ENCODE measurements around the gene LITAFD. TPM values are rescaled to one million over a fixed set of nuclear protein-coding genes. Genes with fewer than 3 reads are reported as not detected.

LITAFD gene
- polyA plus RNA-seq, 1 donor from 2014 or later = not detected

- Histone ChIP-seq H3K27ac (ENCODE audit: low read length) (no peak overlapping the region), H3K9me2 (ENCODE audit: insufficient read depth, low read length) (no peaks in the 10 kb centered on the region), H2AFZ (ENCODE audit: low read depth, low read length) (no peak overlapping the region), H3K79me2 (replicated peaks; ENCODE audit: insufficient read depth, low read length) (peaks cover 73% of the 10 kb centered on the region), H3K27me3 (ENCODE audit: insufficient read depth, low read depth, low read length) (no peaks in the 10 kb centered on the region), H3F3A (ENCODE audit: insufficient read depth, low read length, poor library complexity, severe bottlenecking) (no peaks in the 10 kb centered on the region), H3K9ac (ENCODE audit: low read length) (no peak overlapping the region), H3K9me3 (ENCODE audit: low read length) (no peaks in the 10 kb centered on the region), H4K20me1 (ENCODE audit: insufficient read depth) (peaks cover 3% of the 10 kb centered on the region), H3K4me2 (ENCODE audit: low read length) (no peak overlapping the region), H3K4me3 (ENCODE audit: low read length) (no peak overlapping the region), H3K36me3 (ENCODE audit: insufficient read depth, low read length) (no peaks in the 10 kb centered on the region)
- TF ChIP-seq RAD21 (conservative IDR thresholded peaks at IDR 0.05) (no peak), TAF1 (IDR thresholded peaks at IDR 0.05; ENCODE audit: low read depth) (no peak), MXI1 (conservative IDR thresholded peaks at IDR 0.05; ENCODE audit: poor library complexity, severe bottlenecking) (no peak), POLR2AphosphoS5 (IDR thresholded peaks at IDR 0.05) (no peak), CTCF (IDR thresholded peaks at IDR 0.05; ENCODE audit: poor library complexity, severe bottlenecking) (no peak), EP300 (conservative IDR thresholded peaks at IDR 0.05; ENCODE audit: poor library complexity, severe bottlenecking) (no peak), REST (IDR thresholded peaks at IDR 0.05; ENCODE audit: borderline replicate concordance) (no peak), SMC3 (conservative IDR thresholded peaks at IDR 0.05; ENCODE audit: poor library complexity) (no peak)
These were observed 17.6 kb upstream of the LITAFD start for GRCh38 chr16:8864480-8865110.

- TF ChIP-seq EP300 (conservative IDR thresholded peaks at IDR 0.05; ENCODE audit: poor library complexity, severe bottlenecking) (no peak), SMC3 (conservative IDR thresholded peaks at IDR 0.05; ENCODE audit: poor library complexity) (no peak), MXI1 (conservative IDR thresholded peaks at IDR 0.05; ENCODE audit: poor library complexity, severe bottlenecking) (no peak), TAF1 (IDR thresholded peaks at IDR 0.05; ENCODE audit: low read depth) (no peak), REST (IDR thresholded peaks at IDR 0.05; ENCODE audit: borderline replicate concordance) (no peak), EZH2 (IDR thresholded peaks at IDR 0.05; ENCODE audit: borderline replicate concordance, insufficient read depth, low read length, poor library complexity, severe bottlenecking) (no peak), RAD21 (conservative IDR thresholded peaks at IDR 0.05) (no peak), CTCF (IDR thresholded peaks at IDR 0.05; ENCODE audit: poor library complexity, severe bottlenecking) (no peak), POLR2AphosphoS5 (IDR thresholded peaks at IDR 0.05) (no peak)
- no peak overlapping the region for H2AFZ ChIP-seq (ENCODE audit: low read depth, low read length)
- no peaks in the 10 kb centered on the region for H3K9me2 ChIP-seq (ENCODE audit: insufficient read depth, low read length)
- H3K4me3 ChIP-seq (ENCODE audit: low read length) = peak overlapping the region; percentile 80
- no peak overlapping the region for H3K9ac ChIP-seq (ENCODE audit: low read length)
- no peaks in the 10 kb centered on the region for H3K36me3 ChIP-seq (ENCODE audit: insufficient read depth, low read length)
- H3K27me3 ChIP-seq (ENCODE audit: insufficient read depth, low read depth, low read length) = no peaks in the 10 kb centered on the region
- H3K9me3 ChIP-seq (ENCODE audit: low read length) = no peaks in the 10 kb centered on the region
- no peak overlapping the region for H3K27ac ChIP-seq (ENCODE audit: low read length)
- H3K79me2 ChIP-seq (replicated peaks; ENCODE audit: insufficient read depth, low read length) = peaks cover 73% of the 10 kb centered on the region
- H3K4me2 ChIP-seq (ENCODE audit: low read length) = no peak overlapping the region
- no peaks in the 10 kb centered on the region for H3F3A ChIP-seq (ENCODE audit: insufficient read depth, low read length, poor library complexity, severe bottlenecking)
- H4K20me1 ChIP-seq (ENCODE audit: insufficient read depth) = peaks cover 3% of the 10 kb centered on the region
These were observed 16.8 kb upstream of the LITAFD start for GRCh38 chr16:8865145-8865882.
